ENCODE data around the gene PGAM5.
"Not testable (repeated sequence)": the region's sequence is repeated elsewhere in the genome, so short reads cannot be mapped to it uniquely, and the experiment has no call there.

The PGAM5 gene

DNA sequence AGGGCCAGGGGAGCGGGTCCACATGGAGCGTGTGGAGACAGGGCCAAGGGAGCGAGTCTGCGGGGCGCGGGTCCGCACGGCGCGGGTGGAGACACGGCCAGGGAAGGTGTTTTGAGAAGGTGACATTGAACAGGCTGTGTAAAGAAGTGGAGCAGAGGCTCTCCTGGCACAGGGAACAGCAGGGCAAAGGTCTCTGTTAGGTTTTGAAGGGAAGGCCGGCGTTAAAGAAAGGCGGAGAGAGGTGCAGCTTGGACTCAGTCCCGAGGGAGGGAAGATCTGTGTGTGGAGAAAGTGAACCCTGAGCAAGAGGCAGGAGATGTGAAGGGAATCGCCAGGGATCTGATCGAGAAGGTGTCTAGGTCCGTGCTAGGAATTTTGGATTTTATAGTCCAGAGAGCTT lies 21.4 kb upstream of the PGAM5 start:
- no peak for DNase-seq (ENCODE audit: low read depth)
- H3K4me3 ChIP-seq (ENCODE audit: control insufficient read depth, low read depth, low read length) = no peak overlapping the region
- TF ChIP-seq, protein P1, sequence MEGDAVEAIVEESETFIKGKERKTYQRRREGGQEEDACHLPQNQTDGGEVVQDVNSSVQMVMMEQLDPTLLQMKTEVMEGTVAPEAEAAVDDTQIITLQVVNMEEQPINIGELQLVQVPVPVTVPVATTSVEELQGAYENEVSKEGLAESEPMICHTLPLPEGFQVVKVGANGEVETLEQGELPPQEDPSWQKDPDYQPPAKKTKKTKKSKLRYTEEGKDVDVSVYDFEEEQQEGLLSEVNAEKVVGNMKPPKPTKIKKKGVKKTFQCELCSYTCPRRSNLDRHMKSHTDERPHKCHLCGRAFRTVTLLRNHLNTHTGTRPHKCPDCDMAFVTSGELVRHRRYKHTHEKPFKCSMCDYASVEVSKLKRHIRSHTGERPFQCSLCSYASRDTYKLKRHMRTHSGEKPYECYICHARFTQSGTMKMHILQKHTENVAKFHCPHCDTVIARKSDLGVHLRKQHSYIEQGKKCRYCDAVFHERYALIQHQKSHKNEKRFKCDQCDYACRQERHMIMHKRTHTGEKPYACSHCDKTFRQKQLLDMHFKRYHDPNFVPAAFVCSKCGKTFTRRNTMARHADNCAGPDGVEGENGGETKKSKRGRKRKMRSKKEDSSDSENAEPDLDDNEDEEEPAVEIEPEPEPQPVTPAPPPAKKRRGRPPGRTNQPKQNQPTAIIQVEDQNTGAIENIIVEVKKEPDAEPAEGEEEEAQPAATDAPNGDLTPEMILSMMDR (conservative IDR thresholded peaks at IDR 0.05; ENCODE audit: control insufficient read depth, insufficient read depth, low read depth, low read length) = no peak

DNA sequence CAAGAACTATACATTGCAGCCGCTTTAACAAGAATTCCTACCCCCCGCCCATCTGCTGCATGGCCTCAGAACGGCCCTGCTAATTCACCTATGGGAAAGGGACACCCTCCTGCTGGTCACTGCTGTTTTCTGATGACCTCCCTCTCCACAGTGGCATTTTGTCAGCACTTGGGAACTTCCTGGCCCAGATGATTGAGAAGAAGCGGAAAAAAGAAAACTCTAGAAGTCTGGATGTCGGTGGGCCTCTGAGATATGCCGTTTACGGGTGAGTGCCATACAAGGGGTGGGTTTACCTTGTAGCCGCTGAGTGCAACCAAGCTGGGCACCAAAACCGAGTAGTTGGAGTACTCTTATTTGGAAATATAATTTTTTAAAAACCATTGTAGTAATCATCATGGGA lies 20.5 kb upstream of the PGAM5 start:
- no peak overlapping the region for H3K4me3 ChIP-seq (ENCODE audit: control insufficient read depth, low read depth, low read length)
- TF ChIP-seq, protein P1 (conservative IDR thresholded peaks at IDR 0.05; ENCODE audit: control insufficient read depth, insufficient read depth, low read depth, low read length) = no peak
- DNase-seq (ENCODE audit: low read depth) = no peak

DNA sequence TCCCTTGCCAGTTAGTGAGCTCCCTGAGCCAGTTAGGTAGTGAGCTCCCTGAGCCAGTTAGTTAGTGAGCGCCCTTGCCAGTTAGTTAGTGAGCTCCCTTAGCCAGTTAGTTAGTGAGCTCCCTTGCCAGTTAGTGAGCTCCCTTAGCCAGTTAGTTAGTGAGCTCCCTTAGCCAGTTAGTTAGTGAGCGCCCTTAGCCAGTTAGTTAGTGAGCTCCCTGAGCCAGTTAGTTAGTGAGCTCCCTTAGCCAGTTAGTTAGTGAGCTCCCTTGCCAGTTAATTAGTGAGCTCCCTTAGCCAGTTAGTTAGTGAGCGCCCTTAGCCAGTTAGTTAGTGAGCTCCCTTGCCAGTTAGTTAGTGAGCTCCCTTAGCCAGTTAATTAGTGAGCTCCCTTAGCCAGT lies 18.6 kb upstream of the PGAM5 start:
- H3K4me3 ChIP-seq (ENCODE audit: control insufficient read depth, low read depth, low read length); DNase-seq (ENCODE audit: low read depth): not testable (repeated sequence)

DNA sequence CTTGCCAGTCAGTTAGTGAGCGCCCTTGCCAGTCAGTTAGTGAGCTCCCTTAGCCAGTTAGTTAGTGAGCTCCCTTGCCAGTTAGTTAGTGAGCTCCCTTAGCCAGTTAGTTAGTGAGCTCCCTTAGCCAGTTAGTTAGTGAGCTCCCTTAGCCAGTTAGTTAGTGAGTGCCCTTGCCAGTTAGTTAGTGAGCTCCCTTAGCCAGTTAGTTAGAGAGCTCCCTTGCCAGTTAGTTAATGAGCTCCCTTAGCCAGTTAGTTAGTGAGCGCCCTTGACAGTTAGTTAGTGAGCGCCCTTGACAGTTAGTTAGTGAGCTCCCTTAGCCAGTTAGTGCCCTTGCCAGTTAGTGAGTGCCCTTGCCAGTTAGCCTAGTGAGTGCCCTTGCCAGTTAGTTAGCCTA lies 15.8 kb upstream of the PGAM5 start:
- DNase-seq (ENCODE audit: low read depth); H3K4me3 ChIP-seq (ENCODE audit: control insufficient read depth, low read depth, low read length): not testable (repeated sequence)

DNA sequence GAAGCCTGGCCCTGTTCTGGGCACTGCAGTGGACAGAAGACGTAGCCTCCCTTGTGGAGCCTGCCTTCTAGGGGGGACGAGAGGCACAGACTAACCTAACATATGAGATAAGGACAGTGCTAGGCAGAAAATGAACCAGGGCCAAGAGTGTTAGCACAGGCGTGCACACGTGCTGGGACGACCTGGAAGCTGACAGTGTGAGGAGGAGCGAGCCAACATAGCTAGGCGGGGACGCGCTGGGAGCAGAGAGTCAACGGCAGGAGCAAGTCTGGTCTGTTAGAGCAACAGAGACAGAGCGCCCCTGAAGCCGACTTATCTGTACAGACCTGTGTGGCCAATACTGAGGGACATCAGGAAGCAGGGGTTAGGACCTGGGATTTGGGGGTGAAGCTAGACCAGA lies 15.2 kb upstream of the PGAM5 start:
- TF ChIP-seq, protein P1 (conservative IDR thresholded peaks at IDR 0.05; ENCODE audit: control insufficient read depth, insufficient read depth, low read depth, low read length) = no peak
- no peak overlapping the region for H3K4me3 ChIP-seq (ENCODE audit: control insufficient read depth, low read depth, low read length)
- DNase-seq (ENCODE audit: low read depth) = no peak

DNA sequence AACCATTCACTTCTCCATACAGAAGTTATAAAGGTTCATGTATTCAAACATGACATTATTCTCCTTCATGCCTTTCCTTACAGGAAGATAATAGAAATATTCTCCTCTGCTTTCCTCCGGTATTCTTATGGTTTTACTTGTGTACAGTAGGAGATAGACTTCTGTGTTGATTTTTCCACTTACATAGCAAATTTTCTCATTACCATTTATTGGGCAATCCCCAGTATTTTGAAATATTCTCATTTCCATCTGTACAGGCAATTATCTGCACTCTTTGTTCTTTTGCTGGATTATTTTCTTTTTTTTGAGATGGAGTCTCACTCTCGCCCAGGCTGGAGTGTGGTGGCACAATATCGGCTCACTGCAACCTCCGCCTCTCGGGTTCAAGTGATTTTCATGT lies 12.3 kb upstream of the PGAM5 start:
- TF ChIP-seq, protein P1 (conservative IDR thresholded peaks at IDR 0.05; ENCODE audit: control insufficient read depth, insufficient read depth, low read depth, low read length) = no peak
- no peak for DNase-seq (ENCODE audit: low read depth)
- no peak overlapping the region for H3K4me3 ChIP-seq (ENCODE audit: control insufficient read depth, low read depth, low read length)

DNA sequence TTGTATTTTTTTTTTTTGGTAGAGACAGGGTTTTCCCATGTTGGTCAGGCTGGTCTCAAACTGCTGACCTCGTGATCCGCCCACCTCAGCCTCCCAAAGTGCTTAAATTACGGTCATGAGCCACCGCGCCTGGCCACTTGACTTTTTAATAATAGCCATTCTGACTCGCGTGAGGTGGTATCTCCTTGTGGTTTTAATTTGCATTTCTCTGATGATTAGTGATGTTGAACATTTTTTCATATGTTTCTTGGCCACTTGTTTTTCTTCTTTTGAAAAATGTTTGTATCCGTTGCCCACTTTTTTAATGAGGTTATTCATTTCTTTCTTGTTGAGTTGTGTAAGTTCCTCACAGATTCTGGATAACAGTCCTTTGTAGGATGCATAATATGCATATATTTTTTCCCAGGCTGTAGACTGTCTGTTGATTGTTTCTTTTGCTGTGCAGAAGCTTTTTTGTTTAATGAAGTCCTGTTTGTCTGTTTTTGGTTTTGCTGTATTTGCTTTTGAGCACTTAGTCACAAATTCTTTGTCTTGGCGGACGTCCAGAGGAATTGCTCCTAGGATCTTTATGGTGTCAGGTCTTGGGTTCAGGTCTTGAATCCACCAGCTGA lies 10.3 kb upstream of the PGAM5 start:
- DNase-seq (ENCODE audit: low read depth) = peak; percentile 63
- no peak overlapping the region for H3K4me3 ChIP-seq (ENCODE audit: control insufficient read depth, low read depth, low read length)
- TF ChIP-seq, protein P1 (conservative IDR thresholded peaks at IDR 0.05; ENCODE audit: control insufficient read depth, insufficient read depth, low read depth, low read length) = no peak

DNA sequence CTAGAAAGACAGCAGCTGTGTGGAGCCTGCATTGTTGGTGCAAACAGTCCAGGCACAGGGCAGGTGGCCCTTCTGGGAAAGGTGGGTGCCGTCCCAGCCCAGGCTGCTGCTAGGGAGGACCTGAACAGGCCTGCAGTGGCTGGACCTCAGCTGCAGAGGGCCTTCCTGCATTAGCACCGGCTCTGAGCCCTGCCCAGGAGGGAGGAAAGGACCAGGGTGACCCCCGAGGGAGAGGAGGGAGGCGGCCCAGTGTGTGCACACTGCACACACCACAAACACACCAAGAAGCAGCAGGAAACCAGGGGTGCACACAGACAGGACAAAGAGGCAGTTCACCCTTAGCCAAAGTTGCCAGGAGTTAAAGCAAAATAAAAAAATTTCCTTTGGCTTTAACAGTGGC lies 8.0 kb upstream of the PGAM5 start:
- DNase-seq (ENCODE audit: low read depth) = no peak
- no peak overlapping the region for H3K4me3 ChIP-seq (ENCODE audit: control insufficient read depth, low read depth, low read length)
- TF ChIP-seq, protein P1 (conservative IDR thresholded peaks at IDR 0.05; ENCODE audit: control insufficient read depth, insufficient read depth, low read depth, low read length) = no peak
